ENCODE results near the gene PAIP1. TPM values are rescaled to one million over a fixed set of nuclear protein-coding genes. Genes with fewer than 3 reads are reported as not detected.
"Not testable (repeated sequence)": the region's sequence is repeated elsewhere in the genome, so short reads cannot be mapped to it uniquely, and the experiment has no call there.

Gene PAIP1
- total RNA-seq, 4 donors from 2014 or later: 123 to 184 (median 161) TPM

- ATAC-seq (peak; percentile 45 to 46), DNase-seq (peak; percentile 75 to 78)
- peak; percentile 62 to 66 for TF ChIP-seq POLR2A (IDR thresholded peaks at IDR 0.05)
- TF ChIP-seq, protein P1, sequence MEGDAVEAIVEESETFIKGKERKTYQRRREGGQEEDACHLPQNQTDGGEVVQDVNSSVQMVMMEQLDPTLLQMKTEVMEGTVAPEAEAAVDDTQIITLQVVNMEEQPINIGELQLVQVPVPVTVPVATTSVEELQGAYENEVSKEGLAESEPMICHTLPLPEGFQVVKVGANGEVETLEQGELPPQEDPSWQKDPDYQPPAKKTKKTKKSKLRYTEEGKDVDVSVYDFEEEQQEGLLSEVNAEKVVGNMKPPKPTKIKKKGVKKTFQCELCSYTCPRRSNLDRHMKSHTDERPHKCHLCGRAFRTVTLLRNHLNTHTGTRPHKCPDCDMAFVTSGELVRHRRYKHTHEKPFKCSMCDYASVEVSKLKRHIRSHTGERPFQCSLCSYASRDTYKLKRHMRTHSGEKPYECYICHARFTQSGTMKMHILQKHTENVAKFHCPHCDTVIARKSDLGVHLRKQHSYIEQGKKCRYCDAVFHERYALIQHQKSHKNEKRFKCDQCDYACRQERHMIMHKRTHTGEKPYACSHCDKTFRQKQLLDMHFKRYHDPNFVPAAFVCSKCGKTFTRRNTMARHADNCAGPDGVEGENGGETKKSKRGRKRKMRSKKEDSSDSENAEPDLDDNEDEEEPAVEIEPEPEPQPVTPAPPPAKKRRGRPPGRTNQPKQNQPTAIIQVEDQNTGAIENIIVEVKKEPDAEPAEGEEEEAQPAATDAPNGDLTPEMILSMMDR (IDR thresholded peaks at IDR 0.05 in 4 of 5, conservative IDR thresholded peaks at IDR 0.05 in 1 of 5): peak in 1 of 5 experiments; percentile 8
- H3K36me3 ChIP-seq: no peaks in the 10 kb centered on the region
- peak within 1 kb of the TSS; percentile 75 to 85 (median 82) for H3K4me3 ChIP-seq
- peak within 1 kb of the TSS; percentile 92 to 98 (median 97) for H3K27ac ChIP-seq
- in situ Hi-C loops (cut with MboI; ENCODE audit: low sequenced_read_pairs in 4 of 4) (no loop called here), intact Hi-C loops (cut with DNase I; ENCODE audit: low total_unique reads) (loop anchor here (1.0 to 5.0 kb wide), 4 partner anchors 11 to 535 kb away; partner anchors contain the start of gene TMEM267)
- H3K9me3 ChIP-seq: no peaks in the 10 kb centered on the region
- peaks cover 46 to 64% of the 10 kb centered on the region in 2 donors for H3K4me1 ChIP-seq
- H3K27me3 ChIP-seq: no peaks in the 10 kb centered on the region
Observed at GRCh38 chr5:43602461-43603343, 45.8 kb upstream of the PAIP1 start, which contains the start of gene NNT. NNT (plus strand) TSS chr5:43603180; CDS start chr5:43609196, 6,016 bp downstream.

DNA sequence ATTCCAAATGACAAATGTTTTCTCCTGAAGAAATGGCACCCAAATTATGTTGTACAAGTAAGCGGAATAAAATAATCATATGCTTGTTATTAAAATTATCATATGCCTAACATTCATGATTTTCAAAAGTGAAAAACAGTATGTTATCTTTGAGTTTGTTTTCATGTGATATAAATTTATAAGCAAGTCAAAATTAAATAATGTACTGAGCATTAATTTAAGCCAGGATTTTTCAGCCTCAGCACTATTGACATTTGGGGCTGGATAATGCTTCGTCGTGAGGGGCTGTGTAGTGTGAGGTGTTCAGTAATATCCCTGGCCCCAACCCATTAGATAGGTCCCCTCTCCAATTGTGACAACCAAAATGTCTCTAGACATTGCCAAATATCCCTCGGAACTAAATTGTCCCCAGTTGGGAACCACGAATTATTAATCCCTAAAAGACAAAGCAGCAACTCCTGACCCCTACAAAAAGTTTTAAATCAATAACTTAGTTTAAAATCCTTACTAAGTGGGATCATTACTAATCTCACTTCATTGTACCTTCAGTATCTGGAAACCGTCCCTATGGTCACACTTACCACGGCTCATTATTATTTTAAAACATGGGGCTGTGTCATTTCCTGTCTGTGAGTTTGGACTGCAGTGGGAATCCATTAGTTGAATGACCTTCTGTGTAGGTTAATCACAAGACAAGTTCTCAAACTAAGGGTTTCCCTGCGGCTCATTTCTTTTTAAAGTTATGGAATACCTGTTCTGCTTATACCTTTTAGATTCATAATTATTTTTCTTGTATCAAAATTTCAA is 44.8 kb upstream of the PAIP1 start:
- intact Hi-C loops (cut with DNase I; ENCODE audit: low total_unique reads): loop anchor here (5.0 kb wide), 2 partner anchors 119 to 534 kb away; partner anchors contain the start of gene TMEM267
- ATAC-seq: peak; percentile 23 to 37

GRCh38 chr5:43598927-43599326 is 42.0 kb upstream of the PAIP1 start:
- DNase-seq; H3K4me3 ChIP-seq; in situ Hi-C loops (cut with MboI; ENCODE audit: low sequenced_read_pairs in 4 of 4); H3K9me3 ChIP-seq; ATAC-seq; H3K36me3 ChIP-seq; H3K27me3 ChIP-seq; intact Hi-C loops (cut with DNase I; ENCODE audit: low total_unique reads): not testable (repeated sequence)
- Histone ChIP-seq H3K27ac (peak overlapping the region in 3 of 4 donors; percentile 92 to 98 (median 96)), H3K4me1 (peaks cover 18 to 35% of the 10 kb centered on the region in 2 donors)

More for the DNA sequence above, 44.8 kb upstream of the PAIP1 start:
- H3K36me3 ChIP-seq: no peaks in the 10 kb centered on the region
- TF ChIP-seq POLR2A (IDR thresholded peaks at IDR 0.05): no peak
- TF ChIP-seq, protein P1 (IDR thresholded peaks at IDR 0.05 in 4 of 5, conservative IDR thresholded peaks at IDR 0.05 in 1 of 5): no peak
- peaks cover 35 to 54% of the 10 kb centered on the region in 2 donors for H3K4me1 ChIP-seq
- in situ Hi-C loops (cut with MboI; ENCODE audit: low sequenced_read_pairs in 4 of 4): no loop called here
- H3K9me3 ChIP-seq: no peaks in the 10 kb centered on the region
- DNase-seq: no peak
- no peaks in the 10 kb centered on the region for H3K27me3 ChIP-seq
- H3K27ac ChIP-seq: peak overlapping the region; percentile 92 to 98 (median 97)
- H3K4me3 ChIP-seq: peak overlapping the region; percentile 75 to 85 (median 82)

GRCh38 chr5:43592363-43592762 is 35.5 kb upstream of the PAIP1 start:
- H3K36me3 ChIP-seq: no peaks in the 10 kb centered on the region
- peaks cover 4 to 6% of the 10 kb centered on the region in 2 donors for H3K4me1 ChIP-seq
- H3K4me3 ChIP-seq: no peak overlapping the region
- no peaks in the 10 kb centered on the region for H3K27me3 ChIP-seq
- DNase-seq (no peak), ATAC-seq (no peak)
- TF ChIP-seq, protein P1 (IDR thresholded peaks at IDR 0.05 in 4 of 5, conservative IDR thresholded peaks at IDR 0.05 in 1 of 5): no peak
- no peak for TF ChIP-seq POLR2A (IDR thresholded peaks at IDR 0.05)
- H3K27ac ChIP-seq: no peak overlapping the region
- in situ Hi-C loops (cut with MboI; ENCODE audit: low sequenced_read_pairs in 4 of 4) (no loop called here), intact Hi-C loops (cut with DNase I; ENCODE audit: low total_unique reads) (no loop called here)
- H3K9me3 ChIP-seq: no peaks in the 10 kb centered on the region
